CD14-positive monocyte (primary cell): ENCODE data around the gene ELN. TPM values are rescaled to one million over a fixed set of nuclear protein-coding genes. Genes with fewer than 3 reads are reported as not detected.
A peak's percentile ranks its signal among the peaks of the same experiment; 100 is the strongest.

Experiments used
- DNase-seq, 3 donors: peaks; one replicate each; pipeline ENCODE4 v3.0.0-alpha.2; 2011 to 2022
- H2AFZ ChIP-seq: 2 replicates; pipeline ENCODE4 v1.6.0; 2012; ENCODE audit warnings: mild to moderate bottlenecking, low read depth, low read length, inconsistent platforms; ENCODE audit not compliant: insufficient read depth, poor library complexity, severe bottlenecking
- H3K27ac ChIP-seq, 2 donors: 1 replicate in 1 of 2; 2 replicates in 1 of 2; pipeline ENCODE4 v1.5.1; 2012 to 2013; ENCODE audit warnings: low read length in 2 of 2, control low read depth in 1 of 2, inconsistent platforms in 1 of 2, low read depth in 1 of 2, mild to moderate bottlenecking in 1 of 2
- H3K27me3 ChIP-seq, 2 donors: one replicate each; pipeline versions ENCODE4 v1.6.0 to v1.6.1; 2011 to 2013; ENCODE audit warnings: low read length in 2 of 2; ENCODE audit not compliant: control insufficient read depth in 2 of 2, insufficient read depth in 2 of 2
- H3K36me3 ChIP-seq, 2 donors: replicated peaks in 1 of 2; 1 replicate in 1 of 2; 2 replicates in 1 of 2; pipeline versions ENCODE4 v1.5.1 to v1.6.1; 2012 to 2013; ENCODE audit warnings: low read length in 2 of 2, control low read depth in 1 of 2, inconsistent platforms in 1 of 2, mild to moderate bottlenecking in 1 of 2; ENCODE audit not compliant: insufficient read depth in 2 of 2, control insufficient read depth in 1 of 2
- H3K4me1 ChIP-seq, 2 donors: 1 replicate in 1 of 2; 2 replicates in 1 of 2; pipeline versions ENCODE4 v1.5.1 to v1.6.1; 2012 to 2013; ENCODE audit warnings: low read length in 2 of 2, control low read depth in 1 of 2, inconsistent platforms in 1 of 2, mild to moderate bottlenecking in 1 of 2, moderate library complexity in 1 of 2; ENCODE audit not compliant: insufficient read depth in 2 of 2, control insufficient read depth in 1 of 2
- H3K4me2 ChIP-seq: replicated peaks from 2 replicates; pipeline ENCODE3; 2012; ENCODE audit warnings: low read length, moderate library complexity, mild to moderate bottlenecking; ENCODE audit not compliant: poor library complexity, severe bottlenecking; ENCODE audit errors: extremely low read depth
- H3K4me3 ChIP-seq, 3 experiments: fragments of 200-600 bp in 1 of 3; sonication (generic) in 1 of 3; replicated peaks in 1 of 3; 1 replicate in 2 of 3; 2 replicates in 1 of 3; pipeline ENCODE4 v1.5.1; 2011 to 2013; ENCODE audit warnings: low read length in 3 of 3, mild to moderate bottlenecking in 3 of 3, control low read depth in 2 of 3, low read depth in 2 of 3, inconsistent platforms in 1 of 3, moderate library complexity in 1 of 3
- H3K79me2 ChIP-seq: 2 replicates; pipeline ENCODE4 v1.6.0; 2012; ENCODE audit warnings: mild to moderate bottlenecking, control low read depth, inconsistent platforms, low read length, moderate library complexity; ENCODE audit not compliant: insufficient read depth
- H3K9ac ChIP-seq: 2 replicates; pipeline ENCODE4 v1.6.0; 2017; ENCODE audit warnings: low read length, mild to moderate bottlenecking; ENCODE audit not compliant: insufficient read depth, poor library complexity, severe bottlenecking
- H3K9me3 ChIP-seq, 2 donors: replicated peaks in 1 of 2; 1 replicate in 1 of 2; 2 replicates in 1 of 2; pipeline versions ENCODE4 v1.5.1 to v1.6.1; 2012 to 2013; ENCODE audit warnings: low read length in 2 of 2, control low read depth in 1 of 2; ENCODE audit not compliant: control insufficient read depth in 1 of 2, insufficient read depth in 1 of 2
- H4K20me1 ChIP-seq: 2 replicates; pipeline ENCODE4 v1.6.0; 2012; ENCODE audit warnings: mild to moderate bottlenecking, low read length, control low read depth, moderate library complexity; ENCODE audit not compliant: insufficient read depth
- H3K27ac Mint-ChIP-seq, 7 donors: one replicate each; pipeline ENCODE4 v1.8.0; 2020; ENCODE audit warnings: mild to moderate bottlenecking in 7 of 7, mixed read lengths in 7 of 7, moderate library complexity in 6 of 7, inconsistent platforms in 2 of 7
- H3K27me3 Mint-ChIP-seq, 3 donors: one replicate each; pipeline ENCODE4 v1.8.0; 2021 to 2022; ENCODE audit warnings: low read depth in 3 of 3, mild to moderate bottlenecking in 3 of 3, mixed read lengths in 3 of 3, moderate library complexity in 3 of 3, inconsistent platforms in 1 of 3
- H3K36me3 Mint-ChIP-seq, 2 donors: one replicate each; pipeline ENCODE4 v1.8.0; 2020; ENCODE audit warnings: mixed read lengths in 2 of 2, inconsistent platforms in 1 of 2, mild to moderate bottlenecking in 1 of 2
- H3K4me1 Mint-ChIP-seq: one replicate; pipeline ENCODE4 v1.8.0; 2020; ENCODE audit warnings: mild to moderate bottlenecking, mixed read lengths
- H3K4me3 Mint-ChIP-seq, 2 donors: one replicate each; pipeline ENCODE4 v1.8.0; 2020; ENCODE audit warnings: mild to moderate bottlenecking in 2 of 2, mixed read lengths in 2 of 2, moderate library complexity in 1 of 2
- H3K9me3 Mint-ChIP-seq, 7 donors: one replicate each; pipeline ENCODE4 v1.8.0; 2020 to 2022; ENCODE audit warnings: mixed read lengths in 7 of 7, mild to moderate bottlenecking in 6 of 7, moderate library complexity in 6 of 7, inconsistent platforms in 2 of 7
- CTCF ChIP-seq: fragments of 200-600 bp; IDR thresholded peaks from one replicate; pipeline ENCODE4 v1.8.0; 2022; ENCODE audit warnings: antibody characterized with exemption, mild to moderate bottlenecking
- WGBS: methylation state at CpG from one replicate; pipeline ENCODE4 v1.1.5; 2013; ENCODE audit warnings: missing lambda C conversion rate; ENCODE audit not compliant: insufficient coverage; 5-methylcytosine and 5-hydroxymethylcytosine counted together
- intact Hi-C, 2 donors: fragments of 100-400 bp; cut with micrococcal nuclease; formaldehyde crosslinking; loops; one replicate each; pipeline versions ENCODE4 v1.15.0 to v1.15.1; 2023
- polyA plus RNA-seq, 3 donors: library from polyadenylated mRNA; depleted of rRNA in 1 of 3; unstranded in 2 of 3; stranded (reverse) in 1 of 3; fragments of 300-500 nt in 2 of 3; fragments of >200 nt in 1 of 3; fragmentation: Illumina TruSeq in 2 of 3; gene quantifications; 1 replicate in 2 of 3; 2 replicates in 1 of 3; pipeline ENCODE4 v1.2.3, GENCODE V29; 2012 to 2021

ELN gene
- polyA plus RNA-seq, 3 donors = not detected

- Mint-ChIP-seq H3K27me3 (peaks cover 13 to 16% (median 16%) of the 10 kb centered on the region in 3 donors), H3K36me3 (no peaks in the 10 kb centered on the region), H3K4me3 (peak overlapping the region; percentile 56 to 72), H3K27ac (peak overlapping the region; percentile 41 to 95 (median 90)), H3K9me3 (peaks cover 0 to 11% (median 0%) of the 10 kb centered on the region in 7 donors), H3K4me1 (peaks cover 36% of the 10 kb centered on the region)
- peak overlapping the region; percentile 21 to 91 for H3K27ac ChIP-seq
- H4K20me1 ChIP-seq = no peaks in the 10 kb centered on the region
- no peaks in the 10 kb centered on the region for H3K27me3 ChIP-seq
- H3K9ac ChIP-seq = peak overlapping the region; percentile 63
- H3K79me2 ChIP-seq = no peaks in the 10 kb centered on the region
- no peaks in the 10 kb centered on the region for H3K36me3 ChIP-seq
- TF ChIP-seq CTCF = no peak
- intact Hi-C loops = no loop called here
- WGBS = 0% methylated on average over 6 of the region's 16 CpGs
- no peaks in the 10 kb centered on the region for H3K9me3 ChIP-seq
- peak overlapping the region; percentile 69 for H3K4me2 ChIP-seq
- DNase-seq = peak; percentile 79 to 87 (median 85)
- peak overlapping the region in 1 of 3 experiments; percentile 57 for H3K4me3 ChIP-seq
- H3K4me1 ChIP-seq = peaks cover 18 to 25% of the 10 kb centered on the region in 2 donors
- peak overlapping the region; percentile 74 for H2AFZ ChIP-seq
These were observed 25.4 kb upstream of the ELN start for GRCh38 chr7:74002474-74003017.

- DNase-seq = peak; percentile 57 to 70 (median 59)
- Mint-ChIP-seq H3K27ac (peak overlapping the region in 6 of 7 donors; percentile 54 to 93 (median 90)), H3K27me3 (peaks cover 15 to 16% (median 16%) of the 10 kb centered on the region in 3 donors), H3K4me1 (peaks cover 36% of the 10 kb centered on the region), H3K9me3 (peaks cover 0 to 10% (median 0%) of the 10 kb centered on the region in 7 donors), H3K36me3 (no peaks in the 10 kb centered on the region), H3K4me3 (peak overlapping the region in 1 of 2 donors; percentile 60)
- Histone ChIP-seq H3K9ac (no peak overlapping the region), H2AFZ (peak overlapping the region; percentile 74), H3K27ac (peak overlapping the region in 1 of 2 donors; percentile 91), H3K9me3 (no peaks in the 10 kb centered on the region), H3K79me2 (no peaks in the 10 kb centered on the region), H3K36me3 (no peaks in the 10 kb centered on the region), H3K4me2 (peak overlapping the region; percentile 69), H3K4me3 (peak overlapping the region in 1 of 3 experiments; percentile 57), H4K20me1 (no peaks in the 10 kb centered on the region), H3K4me1 (peaks cover 18 to 25% of the 10 kb centered on the region in 2 donors), H3K27me3 (no peaks in the 10 kb centered on the region)
- no peak for TF ChIP-seq CTCF
- intact Hi-C loops = no loop called here
- WGBS = 48% methylated on average over 8 of the region's 8 CpGs
These were observed 24.4 kb upstream of the ELN start for GRCh38 chr7:74003621-74004020.
